Fibroblast of lung (primary cell): ENCODE results near the gene PGM1. TPM values are rescaled to one million over a fixed set of nuclear protein-coding genes. Genes with fewer than 3 reads are reported as not detected.

Experiments
- DNase-seq, 2 donors: peaks; one replicate each; pipeline versions ENCODE4 v3.0.0 to v3.0.0-alpha.2; 2010; ENCODE audit warnings: low read depth in 2 of 2
- H2AFZ ChIP-seq: 2 replicates; pipeline ENCODE4 v1.5.1; 2012; ENCODE audit warnings: low read length, control low read depth, inconsistent platforms
- H3K27ac ChIP-seq: 2 replicates; pipeline ENCODE4 v1.5.1; 2011; ENCODE audit warnings: low read length, control low read depth; ENCODE audit not compliant: insufficient read depth
- H3K27me3 ChIP-seq: 2 replicates; pipeline ENCODE4 v1.5.1; 2011; ENCODE audit warnings: mild to moderate bottlenecking, low read length; ENCODE audit not compliant: control insufficient read depth, insufficient read depth
- H3K36me3 ChIP-seq: 2 replicates; pipeline ENCODE4 v1.5.1; 2011; ENCODE audit warnings: low read length; ENCODE audit not compliant: control insufficient read depth, insufficient read depth
- H3K4me1 ChIP-seq: 2 replicates; pipeline ENCODE4 v1.5.1; 2011; ENCODE audit warnings: low read length; ENCODE audit not compliant: control insufficient read depth, insufficient read depth; ENCODE audit errors: extremely low read depth
- H3K4me2 ChIP-seq: 2 replicates; pipeline ENCODE4 v1.5.1; 2011; ENCODE audit warnings: low read length, control low read depth; ENCODE audit not compliant: insufficient read depth; ENCODE audit errors: extremely low read depth
- H3K4me3 ChIP-seq, 4 experiments: fragments of 200-600 bp in 1 of 4; sonication (generic) in 1 of 4; replicated peaks in 1 of 4; 2 replicates each; pipeline ENCODE4 v1.5.1; 2011 to 2016; ENCODE audit warnings: low read length in 4 of 4, low read depth in 3 of 4, mild to moderate bottlenecking in 3 of 4, control low read depth in 2 of 4, inconsistent platforms in 1 of 4, mixed read lengths in 1 of 4; ENCODE audit not compliant: insufficient read depth in 1 of 4; ENCODE audit errors: control extremely low read depth in 1 of 4
- H3K79me2 ChIP-seq: 2 replicates; pipeline ENCODE4 v1.5.1; 2012; ENCODE audit warnings: mild to moderate bottlenecking, low read length, inconsistent platforms; ENCODE audit not compliant: control insufficient read depth, insufficient read depth
- H3K9ac ChIP-seq: 2 replicates; pipeline ENCODE4 v1.5.1; 2011; ENCODE audit warnings: mild to moderate bottlenecking, low read length, control low read depth; ENCODE audit not compliant: insufficient read depth
- H3K9me3 ChIP-seq: 2 replicates; pipeline ENCODE4 v1.5.1; 2012; ENCODE audit warnings: low read depth, low read length; ENCODE audit not compliant: control insufficient read depth, insufficient read depth
- H4K20me1 ChIP-seq: 2 replicates; pipeline ENCODE4 v1.5.1; 2011; ENCODE audit warnings: low read length; ENCODE audit not compliant: control insufficient read depth, insufficient read depth; ENCODE audit errors: extremely low read depth
- EZH2 ChIP-seq: IDR thresholded peaks from 2 replicates; pipeline ENCODE4 v1.5.1; 2012; ENCODE audit warnings: low read length, control low read depth, mild to moderate bottlenecking; ENCODE audit errors: missing control alignments
- polyA plus RNA-seq, 2 donors: library from polyadenylated mRNA; depleted of rRNA in 1 of 2; stranded (reverse) in 1 of 2; unstranded in 1 of 2; fragments of >200 nt; gene quantifications; 2 replicates each; pipeline ENCODE4 v1.2.1, GENCODE V29; 2011 to 2012; ENCODE audit warnings: missing spikeins in 1 of 2
- total RNA-seq: library from RNA; depleted of rRNA; stranded (reverse); fragments of >200 nt; gene quantifications from 2 replicates; pipeline ENCODE4 v1.2.1, GENCODE V29; 2014
- TF ChIP-seq, protein P1 (sequence below), 2 donors: IDR thresholded peaks in 1 of 2; conservative IDR thresholded peaks in 1 of 2; 1 replicate in 1 of 2; 2 replicates in 1 of 2; pipeline ENCODE4 v1.5.1; 2011 to 2012; ENCODE audit warnings: low read length in 2 of 2, control low read depth in 1 of 2, inconsistent platforms in 1 of 2, low read depth in 1 of 2, mild to moderate bottlenecking in 1 of 2

Gene PGM1
- total and polyA plus RNA-seq, 2 donors (not counting 1 experiment from before 2014, with no cell fraction given): 43.7 to 51.4 TPM

DNA sequence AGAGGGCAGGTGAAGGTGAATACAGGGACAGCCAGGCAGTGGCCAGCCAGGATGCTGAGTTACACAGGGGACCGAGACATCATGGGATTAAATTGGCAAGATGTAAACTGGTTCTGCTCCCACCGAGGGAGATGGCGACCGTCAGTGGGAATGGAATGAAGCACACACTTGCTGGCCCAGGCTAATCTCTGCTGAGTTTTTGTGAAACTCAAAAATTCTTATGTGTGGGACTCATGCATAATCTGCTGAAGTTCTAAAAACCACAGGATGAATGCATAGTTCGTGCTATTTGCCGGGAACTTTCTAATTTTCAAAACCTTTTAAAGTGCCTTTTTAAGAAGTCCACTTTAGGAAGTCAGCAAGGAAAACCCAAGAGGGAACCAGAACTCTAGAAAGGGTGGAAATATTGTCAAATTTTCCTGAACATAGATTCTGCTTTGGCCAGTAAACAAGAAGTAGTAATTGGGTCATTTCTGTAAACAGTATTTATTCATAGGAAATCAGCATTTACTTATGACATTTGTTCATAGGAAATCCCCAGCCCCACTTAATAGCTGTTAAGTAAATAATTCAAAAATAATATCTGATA, 95.2 kb downstream of the PGM1 start:
- TF ChIP-seq, protein P1, sequence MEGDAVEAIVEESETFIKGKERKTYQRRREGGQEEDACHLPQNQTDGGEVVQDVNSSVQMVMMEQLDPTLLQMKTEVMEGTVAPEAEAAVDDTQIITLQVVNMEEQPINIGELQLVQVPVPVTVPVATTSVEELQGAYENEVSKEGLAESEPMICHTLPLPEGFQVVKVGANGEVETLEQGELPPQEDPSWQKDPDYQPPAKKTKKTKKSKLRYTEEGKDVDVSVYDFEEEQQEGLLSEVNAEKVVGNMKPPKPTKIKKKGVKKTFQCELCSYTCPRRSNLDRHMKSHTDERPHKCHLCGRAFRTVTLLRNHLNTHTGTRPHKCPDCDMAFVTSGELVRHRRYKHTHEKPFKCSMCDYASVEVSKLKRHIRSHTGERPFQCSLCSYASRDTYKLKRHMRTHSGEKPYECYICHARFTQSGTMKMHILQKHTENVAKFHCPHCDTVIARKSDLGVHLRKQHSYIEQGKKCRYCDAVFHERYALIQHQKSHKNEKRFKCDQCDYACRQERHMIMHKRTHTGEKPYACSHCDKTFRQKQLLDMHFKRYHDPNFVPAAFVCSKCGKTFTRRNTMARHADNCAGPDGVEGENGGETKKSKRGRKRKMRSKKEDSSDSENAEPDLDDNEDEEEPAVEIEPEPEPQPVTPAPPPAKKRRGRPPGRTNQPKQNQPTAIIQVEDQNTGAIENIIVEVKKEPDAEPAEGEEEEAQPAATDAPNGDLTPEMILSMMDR (conservative IDR thresholded peaks at IDR 0.05 in 1 of 2, IDR thresholded peaks at IDR 0.05 in 1 of 2; ENCODE audit: low read depth in 1 of 2, low read length in 2 of 2): no peak
- no peak for TF ChIP-seq EZH2
- Histone ChIP-seq H2AFZ (no peak overlapping the region), H3K9me3 (no peaks in the 10 kb centered on the region), H3K4me3 (no peak overlapping the region), H4K20me1 (no peaks in the 10 kb centered on the region), H3K4me2 (no peak overlapping the region), H3K36me3 (no peaks in the 10 kb centered on the region), H3K27ac (no peak overlapping the region), H3K9ac (no peak overlapping the region), H3K4me1 (no peaks in the 10 kb centered on the region), H3K27me3 (no peaks in the 10 kb centered on the region), H3K79me2 (no peaks in the 10 kb centered on the region)
- DNase-seq: peak; percentile 26 to 90

DNA sequence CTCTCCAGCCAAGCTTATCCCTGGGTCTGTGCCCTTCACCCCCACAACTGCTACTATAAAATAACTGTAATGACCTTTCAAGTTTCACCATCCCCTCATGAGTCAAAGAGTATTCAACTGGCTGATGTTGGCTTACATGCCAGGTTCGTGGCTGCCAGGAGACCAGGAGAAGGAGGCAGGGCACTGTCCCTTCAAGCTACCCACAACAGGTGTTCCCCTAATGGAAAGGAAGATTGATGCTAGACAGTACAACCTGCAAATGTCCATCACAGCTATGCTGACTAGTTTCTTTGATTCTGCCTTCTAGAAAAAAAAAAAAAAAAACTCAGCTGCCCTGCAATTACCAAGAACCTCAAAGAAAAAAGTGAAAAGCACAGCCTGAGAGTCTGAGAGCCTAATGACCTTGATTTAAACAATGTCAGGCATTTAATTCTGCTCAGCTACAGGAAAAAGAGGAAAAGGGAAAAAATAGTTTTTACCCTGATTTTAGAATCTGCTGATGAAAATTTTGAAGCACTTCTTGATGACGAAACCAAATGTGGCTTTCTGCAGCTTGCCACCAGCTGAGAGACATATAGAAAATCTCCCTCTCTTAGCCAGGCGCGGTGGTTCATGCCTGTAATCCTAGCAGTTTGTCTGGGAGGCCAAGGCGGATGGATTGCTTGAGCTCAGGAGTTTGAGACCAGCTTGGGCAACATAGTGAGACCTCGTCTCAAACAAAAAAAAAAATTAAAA, 97.9 kb downstream of the PGM1 start:
- H4K20me1 ChIP-seq: no peaks in the 10 kb centered on the region
- DNase-seq: peak in 1 of 2 donors; percentile 33
- H3K79me2 ChIP-seq: no peaks in the 10 kb centered on the region
- no peak overlapping the region for H2AFZ ChIP-seq
- no peak overlapping the region for H3K4me3 ChIP-seq
- no peaks in the 10 kb centered on the region for H3K9me3 ChIP-seq
- no peak for TF ChIP-seq EZH2
- TF ChIP-seq, protein P1 (conservative IDR thresholded peaks at IDR 0.05 in 1 of 2, IDR thresholded peaks at IDR 0.05 in 1 of 2; ENCODE audit: low read depth in 1 of 2, low read length in 2 of 2): no peak
- H3K9ac ChIP-seq: no peak overlapping the region
- no peaks in the 10 kb centered on the region for H3K4me1 ChIP-seq
- H3K27me3 ChIP-seq: no peaks in the 10 kb centered on the region
- no peak overlapping the region for H3K27ac ChIP-seq
- no peak overlapping the region for H3K4me2 ChIP-seq
- no peaks in the 10 kb centered on the region for H3K36me3 ChIP-seq

DNA sequence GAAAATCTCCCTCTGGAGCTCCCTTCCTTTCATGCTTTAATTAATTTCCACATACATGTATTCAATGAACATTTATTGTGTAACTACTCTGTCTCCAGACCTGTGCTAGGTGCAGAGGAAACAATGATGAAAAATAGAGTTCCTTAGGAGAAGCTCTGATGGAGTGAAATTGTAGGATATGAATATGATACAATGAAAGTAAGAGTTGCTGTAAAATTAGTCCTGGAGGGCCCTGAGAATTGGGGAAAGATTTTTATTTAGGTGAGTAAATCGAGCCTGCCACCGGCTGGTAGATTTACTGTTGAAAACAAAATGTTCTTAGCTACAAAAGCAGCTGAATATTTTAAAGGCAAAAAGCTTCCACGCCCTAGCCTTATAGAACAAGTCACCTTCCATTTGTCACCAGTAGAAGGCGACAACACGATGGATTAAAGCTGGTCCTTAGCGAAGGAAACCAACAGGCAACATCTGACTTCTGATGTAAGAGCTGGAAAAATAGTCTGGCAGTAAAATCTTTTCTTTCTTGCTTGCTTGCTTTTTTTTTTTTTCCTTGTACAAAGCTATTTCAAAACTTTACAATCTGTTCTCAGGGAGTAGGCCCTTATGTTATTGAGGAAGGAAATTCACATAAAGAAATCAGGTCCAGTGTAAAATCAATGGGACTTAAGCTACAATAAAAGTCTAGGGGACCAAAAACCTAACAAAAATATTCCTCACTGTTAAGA, 98.7 kb downstream of the PGM1 start:
- TF ChIP-seq, protein P1 (conservative IDR thresholded peaks at IDR 0.05 in 1 of 2, IDR thresholded peaks at IDR 0.05 in 1 of 2; ENCODE audit: low read depth in 1 of 2, low read length in 2 of 2): peak; percentile 72 to 79
- no peak for TF ChIP-seq EZH2
- Histone ChIP-seq H3K36me3 (no peaks in the 10 kb centered on the region), H4K20me1 (no peaks in the 10 kb centered on the region), H3K4me3 (no peak overlapping the region), H3K27ac (no peak overlapping the region), H3K9ac (no peak overlapping the region), H2AFZ (no peak overlapping the region), H3K9me3 (no peaks in the 10 kb centered on the region), H3K79me2 (no peaks in the 10 kb centered on the region), H3K4me2 (no peak overlapping the region), H3K27me3 (no peaks in the 10 kb centered on the region), H3K4me1 (no peaks in the 10 kb centered on the region)
- DNase-seq: peak; percentile 85 to 99
